Measurements from ENCODE around the gene DBN1. TPM values are rescaled to one million over a fixed set of nuclear protein-coding genes. Genes with fewer than 3 reads are reported as not detected.

Gene DBN1
- total and polyA plus RNA-seq, 2 of the 8 experiments (the other 6 are each of a cell fraction or from before 2014, with no cell fraction given), result 168 to 333 TPM

- no peak for TF ChIP-seq CTBP2 (IDR thresholded peaks at IDR 0.05; ENCODE audit: borderline replicate concordance, insufficient read depth, insufficient read length, low read length)
- no peak for TF ChIP-seq GTF2F1 (IDR thresholded peaks at IDR 0.05; ENCODE audit: borderline replicate concordance, low read depth, low read length)
- peak in 1 of 3 experiments; percentile 14; a peak in 1 of 4 replicates for TF ChIP-seq CTCF (IDR thresholded peaks at IDR 0.05; ENCODE audit: control extremely low read depth in 1 of 3, insufficient read depth in 1 of 3, low read depth in 1 of 3, low read length in 3 of 3)
- TF ChIP-seq CBX5 (IDR thresholded peaks at IDR 0.05; ENCODE audit: low read depth, low read length), result no peak
- TF ChIP-seq TEAD4 (IDR thresholded peaks at IDR 0.05; ENCODE audit: low read depth, low read length), result no peak
- TF ChIP-seq TAF7 (optimal IDR thresholded peaks at IDR 0.05; ENCODE audit: borderline replicate concordance, low read depth, low read length), result no peak
- no peak for TF ChIP-seq GABPA (IDR thresholded peaks at IDR 0.05; ENCODE audit: borderline replicate concordance, insufficient read depth, low read length)
- no peak for TF ChIP-seq RBBP5 (IDR thresholded peaks at IDR 0.05; ENCODE audit: borderline replicate concordance, low read depth, low read length)
Measured at GRCh38 chr5:177452688-177453638, 20.5 kb downstream of the DBN1 start (continued).
